Ovary (tissue), 9 donors: Measurements from ENCODE around the gene ENPP6. TPM values are rescaled to one million over a fixed set of nuclear protein-coding genes. Genes with fewer than 3 reads are reported as not detected.

Source experiments
- DNase-seq, 5 donors: peaks; one replicate each; pipeline ENCODE4 v3.0.0-alpha.2; 2019 to 2020
- H3K27ac ChIP-seq, 2 donors: fragments of 200-600 bp; one replicate each; pipeline versions ENCODE4 v1.5.1 to v1.8.0; 2019 to 2022
- H3K27me3 ChIP-seq: fragments of 200-600 bp; one replicate; pipeline ENCODE4 v1.8.0; 2022
- H3K36me3 ChIP-seq: fragments of 200-600 bp; sonication (generic); one replicate; pipeline ENCODE4 v1.5.1; 2019
- H3K4me1 ChIP-seq: one replicate; pipeline ENCODE4 v1.8.1; 2013; ENCODE audit warnings: mild to moderate bottlenecking, moderate library complexity; ENCODE audit not compliant: insufficient read depth
- H3K4me3 ChIP-seq: fragments of 200-600 bp; sonication (generic); one replicate; pipeline ENCODE4 v1.5.1; 2017
- H3K9me3 ChIP-seq, 2 donors: fragments of 200-600 bp in 1 of 2; sonication (generic) in 1 of 2; one replicate each; pipeline versions ENCODE4 v1.5.1 to v1.8.1; 2013 to 2019; ENCODE audit warnings: mild to moderate bottlenecking in 1 of 2, moderate library complexity in 1 of 2
- CTCF ChIP-seq, 3 donors: fragments of 450-650 bp in 2 of 3; fragments of 200-600 bp in 1 of 3; IDR thresholded peaks; one replicate each; pipeline versions ENCODE4 v1.5.1 to v1.8.0; 2016 to 2022; ENCODE audit warnings: antibody characterized with exemption in 3 of 3, mild to moderate bottlenecking in 1 of 3
- EP300 ChIP-seq: sonication (generic); formaldehyde crosslinking; IDR thresholded peaks from one replicate; pipeline ENCODE4 v1.6.1; 2017; ENCODE audit warnings: antibody characterized with exemption
- POLR2A ChIP-seq: fragments of 450-650 bp; IDR thresholded peaks from one replicate; pipeline ENCODE4 v1.6.1; 2017; ENCODE audit warnings: antibody characterized with exemption, mild to moderate bottlenecking, moderate library complexity
- WGBS, 3 donors: extraction: QIAGEN DNeasy Blood & Tissue Kit in 1 of 3; methylation state at CpG; one replicate each; pipeline versions ENCODE4 v1.1.5 to v1.1.7; 2013 to 2017; 5-methylcytosine and 5-hydroxymethylcytosine counted together
- intact Hi-C, 4 donors: fragments of 100-400 bp; cut with DNase I; formaldehyde crosslinking; loops; one replicate each; pipeline versions ENCODE4 v1.11.0 to v1.15.1; 2022 to 2023
- polyA plus RNA-seq, 2 donors: library from polyadenylated mRNA; stranded (reverse); fragments of 200-250 nt in 1 of 2; fragments of 350-450 nt in 1 of 2; fragmentation: Illumina TruSeq in 1 of 2; extraction: RNeasy Lipid Tissue Mini Kit (QIAGEN cat#74804) in 1 of 2; gene quantifications; one replicate each; pipeline ENCODE4 v1.2.3, GENCODE V29; 2013 to 2014
- total RNA-seq, 7 donors: library from RNA; depleted of rRNA in 2 of 7; stranded (reverse); fragments of >200 nt in 2 of 7; fragmentation: NEBNext Ultra II Directional in 3 of 7; extraction: Animal tissue kit (Norgen Biotek cat#: 25700) in 3 of 7; gene quantifications; one replicate each; pipeline versions ENCODE4 v1.1.0 to v1.2.4, GENCODE V29; 2016 to 2023
- donor health status: DM: no; HTN: no; CAD: no; lungs with moderate emphysema.
- donor health status: DM: no; HTN: no; CAD: no.
- donor health status: Bipolar disorder and iron deficiency.
- donor health status: DM: yes; HTN: yes; CAD: no.
- donor health status: DM: no; HTN: no; CAD: no.
- donor health status: DM: yes; HTN: yes; CAD: no.

Gene ENPP6
- total and polyA plus RNA-seq, 9 donors, result 1.7 to 20.8 (median 9.4) TPM

DNA sequence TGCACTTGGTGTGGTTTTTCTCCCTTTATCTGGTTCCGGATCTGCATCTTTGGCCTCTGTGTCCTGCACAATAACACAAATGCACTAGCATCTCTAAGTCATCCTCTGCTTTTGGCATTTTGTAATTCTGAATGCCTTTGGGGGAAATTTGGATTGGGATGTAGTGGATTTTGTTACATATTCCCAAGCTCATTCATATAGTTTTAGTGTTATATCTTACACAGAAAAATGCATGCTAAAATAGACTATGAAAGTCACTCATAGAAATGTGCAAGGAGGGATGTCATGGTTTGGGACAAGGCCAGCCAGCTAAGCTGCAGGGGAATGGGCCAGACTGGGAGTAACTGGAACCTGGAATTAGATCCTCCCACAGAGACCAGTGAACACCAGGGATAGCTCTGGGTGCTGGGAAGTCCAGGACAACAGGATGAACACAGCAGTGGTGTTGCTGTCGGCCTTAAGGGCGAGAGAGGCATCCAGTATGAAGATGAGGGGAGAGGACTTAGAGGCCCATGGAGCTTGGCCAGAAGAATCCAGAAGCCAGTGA is 20.1 kb downstream of the ENPP6 start:
- no peaks in the 10 kb centered on the region for H3K9me3 ChIP-seq
- H3K36me3 ChIP-seq, result no peaks in the 10 kb centered on the region
- H3K27me3 ChIP-seq, result no peaks in the 10 kb centered on the region
- TF ChIP-seq EP300 (no peak), POLR2A (no peak), CTCF (IDR thresholded peaks at IDR 0.05) (no peak)
- no peaks in the 10 kb centered on the region for H3K4me1 ChIP-seq
- H3K4me3 ChIP-seq, result no peak overlapping the region
- no peak overlapping the region for H3K27ac ChIP-seq
- intact Hi-C loops, result no loop called here
- 93 to 97% (median 96%) methylated on average over 3 of the region's 3 CpGs for WGBS, 3 donors
- no peak for DNase-seq

- Histone ChIP-seq H3K36me3 (no peaks in the 10 kb centered on the region), H3K4me1 (no peaks in the 10 kb centered on the region), H3K4me3 (no peak overlapping the region), H3K27ac (no peak overlapping the region), H3K9me3 (no peaks in the 10 kb centered on the region), H3K27me3 (no peaks in the 10 kb centered on the region)
- no peak for DNase-seq
- intact Hi-C loops, result no loop called here
- WGBS, 3 donors, result 66 to 73% (median 67%) methylated on average over 5 of the region's 5 CpGs
- TF ChIP-seq CTCF (IDR thresholded peaks at IDR 0.05) (no peak), EP300 (no peak), POLR2A (no peak)
Measured at GRCh38 chr4:184196730-184197385, 20.8 kb downstream of the ENPP6 start.

GRCh38 chr4:184193556-184194525 is 23.8 kb downstream of the ENPP6 start:
- H3K27ac ChIP-seq, result no peak overlapping the region
- no peaks in the 10 kb centered on the region for H3K4me1 ChIP-seq
- WGBS, 3 donors, result 88 to 92% (median 90%) methylated on average over 15 of the region's 15 CpGs
- TF ChIP-seq EP300 (no peak), POLR2A (no peak), CTCF (IDR thresholded peaks at IDR 0.05) (no peak)
- H3K4me3 ChIP-seq, result no peak overlapping the region
- intact Hi-C loops, result no loop called here
- H3K36me3 ChIP-seq, result no peaks in the 10 kb centered on the region
- no peaks in the 10 kb centered on the region for H3K27me3 ChIP-seq
- H3K9me3 ChIP-seq, result no peaks in the 10 kb centered on the region
- no peak for DNase-seq

DNA sequence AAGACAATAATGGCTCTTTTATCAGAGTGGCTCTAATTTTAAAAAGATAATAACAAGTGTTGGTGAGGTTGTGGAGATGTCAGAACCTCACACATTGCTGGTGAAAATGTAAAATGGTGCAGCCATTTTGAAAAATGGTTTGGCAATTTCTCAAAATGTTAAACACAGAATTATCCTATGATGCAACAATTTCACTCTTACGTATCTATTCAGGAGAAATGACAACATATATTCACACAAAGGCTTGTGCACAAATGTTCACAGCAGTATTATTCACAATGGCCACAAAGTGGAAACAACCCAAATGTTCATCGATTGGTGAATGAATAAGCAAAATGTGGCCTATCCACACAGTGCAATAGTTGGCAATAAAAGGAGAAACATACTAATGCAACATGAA is 24.7 kb downstream of the ENPP6 start:
- intact Hi-C loops, result no loop called here
- no peaks in the 10 kb centered on the region for H3K36me3 ChIP-seq
- TF ChIP-seq EP300 (no peak), POLR2A (no peak), CTCF (IDR thresholded peaks at IDR 0.05) (no peak)
- H3K4me3 ChIP-seq, result no peak overlapping the region
- 89 to 96% (median 93%) methylated on average over 2 of the region's 2 CpGs for WGBS, 3 donors
- H3K27me3 ChIP-seq, result no peaks in the 10 kb centered on the region
- H3K27ac ChIP-seq, result no peak overlapping the region
- no peak for DNase-seq
- H3K9me3 ChIP-seq, result no peaks in the 10 kb centered on the region
- H3K4me1 ChIP-seq, result no peaks in the 10 kb centered on the region
